ENCODE data around the gene CGNL1.

The CGNL1 gene

DNA sequence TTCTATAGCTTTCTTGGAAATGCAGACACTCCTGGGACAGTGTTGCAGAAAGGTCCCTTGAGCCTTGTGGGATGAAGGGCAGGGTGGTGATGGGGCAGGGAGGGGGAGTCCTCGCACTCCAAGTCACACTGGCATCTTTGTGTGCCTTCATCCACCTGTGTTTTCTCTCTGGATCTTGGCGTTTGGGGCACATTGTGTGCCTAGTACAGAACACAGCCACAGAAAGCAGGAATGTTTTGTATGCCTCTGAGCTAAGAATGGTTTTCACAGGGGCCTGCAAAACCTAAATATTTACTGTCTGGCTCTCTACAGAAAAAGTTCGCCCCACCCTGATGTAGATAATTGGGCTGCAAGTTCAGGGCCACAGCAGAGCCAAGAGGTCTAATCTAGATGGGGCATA lies 221.1 kb downstream of the CGNL1 start:
- no peak for DNase-seq (ENCODE audit: low read depth in 2 of 2)

- no peak for DNase-seq (ENCODE audit: low read depth in 2 of 2)
These were observed 222.0 kb downstream of the CGNL1 start for GRCh38 chr15:57598346-57598745.

GRCh38 chr15:57599296-57599810 lies 223.0 kb downstream of the CGNL1 start:
- no peak for DNase-seq (ENCODE audit: low read depth in 2 of 2)

- no peak for DNase-seq (ENCODE audit: low read depth in 2 of 2)
These were observed 223.9 kb downstream of the CGNL1 start for GRCh38 chr15:57600197-57600596.

All from activated CD4-positive, alpha-beta T cell treated with anti-CD3 and anti-CD28 coated beads for 24 hours (primary cell).